Measurements from ENCODE around the gene PFDN1.

The PFDN1 gene

GRCh38 chr5:140296289-140296688 lies 6.6 kb downstream of the PFDN1 start:
- DNase-seq (ENCODE audit: low read depth): no peak

GRCh38 chr5:140295414-140295813 lies 7.5 kb downstream of the PFDN1 start:
- DNase-seq (ENCODE audit: low read depth): no peak

GRCh38 chr5:140294753-140295152 lies 8.1 kb downstream of the PFDN1 start:
- DNase-seq (ENCODE audit: low read depth): no peak

GRCh38 chr5:140293849-140294100 lies 9.1 kb downstream of the PFDN1 start:
- no peak for DNase-seq (ENCODE audit: low read depth)

- DNase-seq (ENCODE audit: low read depth): no peak
Observed at GRCh38 chr5:140293091-140293848, 9.6 kb downstream of the PFDN1 start.

GRCh38 chr5:140292212-140293036 lies 10.5 kb downstream of the PFDN1 start:
- DNase-seq (ENCODE audit: low read depth): no peak

GRCh38 chr5:140287801-140288521 lies 14.9 kb downstream of the PFDN1 start:
- DNase-seq (ENCODE audit: low read depth): no peak

- no peak for DNase-seq (ENCODE audit: low read depth)
Observed at GRCh38 chr5:140286424-140286823, 16.5 kb downstream of the PFDN1 start.

GRCh38 chr5:140284013-140284412 lies 18.9 kb downstream of the PFDN1 start:
- DNase-seq (ENCODE audit: low read depth): no peak

- DNase-seq (ENCODE audit: low read depth): no peak
Observed at GRCh38 chr5:140282266-140282665, 20.6 kb downstream of the PFDN1 start.

GRCh38 chr5:140275837-140276236 lies 27.1 kb downstream of the PFDN1 start:
- no peak for DNase-seq (ENCODE audit: low read depth)

- no peak for DNase-seq (ENCODE audit: low read depth)
Observed at GRCh38 chr5:140273401-140273877, 29.5 kb downstream of the PFDN1 start.

- no peak for DNase-seq (ENCODE audit: low read depth)
Observed at GRCh38 chr5:140270008-140270407, 32.9 kb downstream of the PFDN1 start.

- no peak for DNase-seq (ENCODE audit: low read depth)
Observed at GRCh38 chr5:140267559-140268018, 35.3 kb downstream of the PFDN1 start.

- no peak for DNase-seq (ENCODE audit: low read depth)
Observed at GRCh38 chr5:140267201-140267540, 35.7 kb downstream of the PFDN1 start.

- no peak for DNase-seq (ENCODE audit: low read depth)
Observed at GRCh38 chr5:140266471-140267200, 36.3 kb downstream of the PFDN1 start.

GRCh38 chr5:140265845-140266244 lies 37.1 kb downstream of the PFDN1 start:
- DNase-seq (ENCODE audit: low read depth): no peak

- DNase-seq (ENCODE audit: low read depth): no peak
Observed at GRCh38 chr5:140262839-140263238, 40.1 kb downstream of the PFDN1 start.

- no peak for DNase-seq (ENCODE audit: low read depth)
Observed at GRCh38 chr5:140262221-140262620, 40.7 kb downstream of the PFDN1 start.

- no peak for DNase-seq (ENCODE audit: low read depth)
Observed at GRCh38 chr5:140261403-140262171, 41.3 kb downstream of the PFDN1 start.

GRCh38 chr5:140260089-140260656 lies 42.7 kb downstream of the PFDN1 start:
- no peak for DNase-seq (ENCODE audit: low read depth)
